Activated CD8-positive, alpha-beta memory T cell treated with anti-CD3 and anti-CD28 coated beads for 4 hours (primary cell): ENCODE data around the gene MAGEC3.
"Not testable (repeated sequence)": the region's sequence is repeated elsewhere in the genome, so short reads cannot be mapped to it uniquely, and the experiment has no call there.

ENCODE experiments used
- DNase-seq, 2 donors: peaks; one replicate each; pipeline ENCODE4 v3.0.0-alpha.2; 2020; ENCODE audit warnings: low read depth in 2 of 2

Gene MAGEC3, protein sequence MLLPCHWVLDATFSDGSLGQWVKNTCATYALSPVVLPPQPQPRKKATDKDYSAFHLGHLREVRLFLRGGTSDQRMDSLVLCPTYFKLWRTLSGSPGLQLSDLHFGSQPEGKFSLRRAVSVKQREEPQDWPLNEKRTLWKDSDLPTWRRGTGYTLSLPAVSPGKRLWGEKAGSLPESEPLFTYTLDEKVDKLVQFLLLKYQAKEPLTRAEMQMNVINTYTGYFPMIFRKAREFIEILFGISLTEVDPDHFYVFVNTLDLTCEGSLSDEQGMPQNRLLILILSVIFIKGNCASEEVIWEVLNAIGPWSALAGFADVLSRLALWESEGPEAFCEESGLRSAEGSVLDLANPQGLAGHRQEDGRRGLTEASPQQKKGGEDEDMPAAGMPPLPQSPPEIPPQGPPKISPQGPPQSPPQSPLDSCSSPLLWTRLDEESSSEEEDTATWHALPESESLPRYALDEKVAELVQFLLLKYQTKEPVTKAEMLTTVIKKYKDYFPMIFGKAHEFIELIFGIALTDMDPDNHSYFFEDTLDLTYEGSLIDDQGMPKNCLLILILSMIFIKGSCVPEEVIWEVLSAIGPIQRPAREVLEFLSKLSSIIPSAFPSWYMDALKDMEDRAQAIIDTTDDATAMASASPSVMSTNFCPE

DNA sequence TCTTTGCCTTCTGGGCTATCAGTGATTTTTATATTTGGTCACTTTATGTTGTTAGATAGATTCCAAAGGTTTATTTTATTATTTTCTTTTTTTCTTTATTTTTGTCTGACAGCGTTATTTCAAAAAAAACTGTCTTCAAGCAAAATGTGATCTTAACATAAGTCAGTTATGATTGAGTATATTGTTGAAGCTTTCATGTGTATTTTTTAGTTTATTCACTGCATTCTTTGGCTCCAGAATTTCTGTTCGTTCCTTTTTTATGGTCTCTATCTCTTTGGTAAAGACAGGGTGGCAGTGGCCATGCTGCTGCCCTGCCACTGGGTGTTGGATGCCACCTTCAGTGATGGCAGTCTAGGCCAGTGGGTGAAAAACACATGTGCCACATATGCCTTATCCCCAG is at the start of gene MAGEC3:
Gene MAGEC3 (plus strand): TSS at position 301 of the 400 bp plus-strand sequence. CDS start 0 bp downstream, at position 301.
- no peak for DNase-seq

DNA sequence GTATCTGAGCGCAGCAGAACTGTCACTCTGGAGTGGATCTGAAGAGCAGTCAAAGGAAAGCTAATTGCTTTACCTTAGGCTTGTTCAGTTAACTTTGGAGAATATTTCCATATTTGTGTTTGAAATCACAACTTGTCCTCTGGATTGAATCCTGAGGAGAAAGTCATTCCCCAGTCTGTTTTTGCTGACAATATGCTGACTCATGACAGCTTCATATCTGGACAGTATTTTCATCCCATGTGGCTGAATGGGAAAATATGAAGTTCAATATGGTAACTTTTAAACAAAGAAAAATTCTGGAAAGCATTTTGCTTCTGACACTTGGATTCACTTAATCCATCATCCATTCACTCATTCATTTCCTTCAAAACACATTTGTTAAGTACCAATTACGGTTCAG is 46.3 kb upstream of the MAGEC3 start:
- no peak for DNase-seq

DNA sequence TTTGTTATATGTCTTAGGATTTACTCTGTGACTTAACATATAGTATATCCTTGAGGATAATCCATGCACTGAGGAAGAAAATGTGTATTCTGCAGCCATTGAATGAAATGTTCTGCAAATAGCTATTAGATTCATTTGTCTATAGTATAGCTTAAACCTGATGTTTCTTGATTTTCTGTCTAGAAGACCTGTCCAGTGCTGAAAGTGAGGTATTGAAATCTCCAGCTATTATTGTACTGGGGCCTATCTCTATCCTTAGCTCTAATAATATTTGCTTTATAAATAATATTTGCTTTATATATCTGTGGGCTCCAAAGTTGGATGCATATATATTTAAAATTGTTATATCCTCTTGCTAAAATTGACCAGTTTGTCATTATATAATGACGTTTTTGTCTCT is 26.7 kb upstream of the MAGEC3 start:
- DNase-seq = no peak

DNA sequence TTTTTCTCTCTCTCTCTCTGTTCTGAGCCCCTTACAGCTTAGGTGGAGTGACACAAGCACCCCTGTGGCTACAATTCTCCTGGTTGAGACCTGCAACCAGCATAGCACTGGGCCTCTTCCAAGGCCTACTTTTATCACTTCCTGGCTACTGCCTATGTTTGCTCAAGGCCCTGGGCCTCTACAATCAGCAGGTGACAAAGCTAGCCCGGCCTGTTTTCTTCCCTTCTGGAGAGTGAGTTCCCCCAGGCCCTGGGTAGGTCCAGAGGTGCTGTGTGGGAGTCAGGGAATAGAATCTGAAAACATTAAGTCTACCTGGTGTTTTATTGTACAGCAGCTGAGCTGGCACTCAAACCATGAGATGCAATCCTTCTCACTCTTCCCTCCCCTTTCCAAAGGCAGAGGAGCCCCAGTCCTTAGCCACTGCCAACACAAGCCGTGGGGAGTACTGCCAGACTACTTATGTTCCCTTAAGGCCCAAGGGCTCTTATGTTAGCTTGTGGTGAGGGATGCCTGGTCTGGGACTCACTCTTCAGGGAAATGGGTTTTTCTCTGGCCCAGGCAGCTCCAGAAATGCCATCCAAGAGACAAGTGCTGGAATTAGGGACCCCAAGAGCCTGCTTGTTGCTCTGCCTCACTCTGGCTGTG is 23.8 kb upstream of the MAGEC3 start:
- no peak for DNase-seq

DNA sequence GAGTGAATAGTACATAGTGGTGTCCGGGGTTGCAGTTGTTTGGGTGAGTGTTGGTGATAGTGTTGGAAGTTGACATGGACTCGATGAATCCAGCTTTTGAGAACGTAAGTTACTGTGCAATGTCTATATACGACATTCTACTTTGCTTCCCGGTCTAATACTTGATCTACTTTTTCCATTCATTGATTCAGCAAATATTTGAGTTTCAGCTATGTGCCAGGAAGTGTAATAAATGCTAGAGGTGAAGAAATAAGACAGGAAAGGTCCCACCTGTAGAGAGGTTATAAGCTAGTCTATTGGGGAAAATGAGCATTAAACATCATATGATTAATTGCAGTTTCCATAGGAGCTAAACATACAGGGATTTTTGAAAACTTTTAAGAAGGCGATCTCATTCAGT is 22.2 kb upstream of the MAGEC3 start:
- no peak for DNase-seq

DNA sequence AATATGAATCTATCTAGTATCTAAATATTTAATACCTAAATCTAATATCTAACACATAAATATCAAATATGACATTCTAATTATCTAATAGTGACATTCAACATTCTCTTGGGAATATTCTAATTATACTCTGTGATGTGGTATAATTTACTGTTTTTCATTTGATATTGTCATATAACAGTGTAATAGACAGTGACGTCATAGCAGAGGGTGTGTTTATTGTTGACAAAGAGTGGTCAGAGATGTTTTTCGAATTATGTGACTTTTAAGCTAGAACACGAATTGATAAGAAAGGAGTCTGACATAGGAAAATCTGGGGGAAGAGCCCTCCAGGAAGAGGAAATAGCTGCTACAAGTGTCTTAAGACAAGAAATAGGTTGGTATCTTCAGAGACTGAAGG is 5.9 kb upstream of the MAGEC3 start:
- DNase-seq = no peak

DNA sequence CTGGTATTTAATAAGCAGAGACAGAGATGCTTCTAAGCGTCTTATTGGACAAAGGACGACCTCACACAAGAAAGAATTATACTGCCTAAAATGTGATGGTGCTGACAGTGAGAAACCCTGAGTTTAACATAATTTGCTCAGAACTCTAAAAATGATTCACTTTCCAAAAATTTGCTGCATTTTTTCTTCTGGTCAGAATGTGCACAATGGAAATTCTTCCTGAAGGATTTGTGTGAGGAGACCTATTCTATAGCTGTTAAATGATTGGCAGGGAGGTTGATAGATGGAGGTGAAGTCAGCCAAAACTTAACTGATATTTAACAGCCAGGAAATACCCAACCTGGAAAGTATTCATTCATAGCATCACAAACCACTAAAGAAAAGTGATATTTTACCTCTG is 1.7 kb downstream of the MAGEC3 start:
- DNase-seq = no peak

DNA sequence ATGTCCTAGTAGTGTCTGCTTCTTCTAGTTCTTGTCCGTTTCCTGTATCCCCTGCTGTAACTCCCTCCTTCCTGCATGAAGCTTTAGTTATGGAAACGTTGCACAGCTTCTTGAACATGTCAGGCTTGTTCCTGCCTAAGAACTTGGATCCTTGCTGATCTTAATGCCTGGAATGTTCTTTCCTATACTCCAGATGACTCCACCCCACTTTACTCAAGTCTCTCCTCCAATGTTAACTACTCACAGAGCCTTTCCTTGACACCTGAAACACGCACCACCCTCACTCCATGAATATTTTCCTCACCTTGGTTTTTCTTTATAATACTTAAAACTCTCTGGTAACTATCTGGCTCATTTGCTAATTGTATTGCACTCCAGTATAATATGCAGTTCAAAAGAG is 19.4 kb downstream of the MAGEC3 start:
- no peak for DNase-seq

DNA sequence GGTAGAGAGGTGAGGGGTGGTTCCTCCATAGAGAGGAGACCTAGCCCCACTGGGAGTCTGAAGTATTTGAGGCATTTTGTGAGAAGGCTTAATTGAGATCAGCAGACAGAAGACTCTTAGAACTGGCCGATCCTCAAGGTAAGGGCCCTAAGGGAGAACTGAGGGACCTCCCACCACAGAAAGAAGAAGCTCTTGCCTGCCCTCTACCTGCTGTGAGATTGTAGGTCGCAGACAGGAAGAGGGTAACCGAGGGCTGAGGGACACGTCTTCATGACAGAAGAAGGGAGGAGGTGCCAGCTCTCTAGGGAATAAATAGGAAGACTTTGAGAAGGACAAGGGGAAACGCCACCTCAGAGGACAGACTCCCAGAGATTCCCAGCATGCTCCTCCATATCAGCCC is 41.5 kb downstream of the MAGEC3 start:
- DNase-seq = no peak

DNA sequence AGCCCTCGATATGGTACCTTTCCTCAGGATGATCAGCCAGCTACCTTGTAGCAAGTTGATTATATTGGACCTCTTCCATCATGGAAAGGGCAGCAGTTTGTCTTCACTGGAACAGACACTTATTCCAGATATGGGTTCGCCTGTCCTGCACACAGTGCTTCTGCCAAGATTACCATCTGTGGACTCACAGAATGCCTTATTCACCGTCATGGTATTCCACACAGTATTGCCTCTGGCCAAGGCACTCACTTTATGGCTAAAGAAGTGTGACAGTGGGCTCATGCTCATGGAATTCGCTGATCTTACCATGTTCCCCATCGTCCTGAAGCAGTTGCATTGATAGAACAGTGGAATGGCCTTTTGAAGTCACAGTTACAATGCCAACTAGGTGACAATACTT is 50.7 kb downstream of the MAGEC3 start:
- DNase-seq = not testable (repeated sequence)

DNA sequence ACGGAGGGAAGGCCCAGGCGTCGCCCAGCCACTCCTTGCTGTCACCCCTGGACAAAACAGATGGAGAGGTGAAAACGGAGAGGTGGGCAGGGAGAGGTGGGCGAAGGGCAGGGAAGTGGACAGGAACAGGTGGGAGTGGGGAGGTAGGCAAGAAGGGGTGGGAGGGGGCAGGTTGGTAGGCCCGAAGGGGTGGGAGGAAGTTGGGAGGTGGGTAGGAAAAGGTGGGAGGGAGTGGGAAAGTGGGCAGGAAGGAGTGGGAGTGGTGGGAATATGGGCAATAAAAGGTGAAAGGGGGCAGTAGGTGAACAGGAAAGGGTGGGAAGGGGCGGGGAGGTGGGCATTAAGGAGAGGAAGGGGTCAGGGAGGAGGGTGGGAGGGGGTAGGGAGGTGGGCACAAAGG is 56.6 kb downstream of the MAGEC3 start:
- no peak for DNase-seq

DNA sequence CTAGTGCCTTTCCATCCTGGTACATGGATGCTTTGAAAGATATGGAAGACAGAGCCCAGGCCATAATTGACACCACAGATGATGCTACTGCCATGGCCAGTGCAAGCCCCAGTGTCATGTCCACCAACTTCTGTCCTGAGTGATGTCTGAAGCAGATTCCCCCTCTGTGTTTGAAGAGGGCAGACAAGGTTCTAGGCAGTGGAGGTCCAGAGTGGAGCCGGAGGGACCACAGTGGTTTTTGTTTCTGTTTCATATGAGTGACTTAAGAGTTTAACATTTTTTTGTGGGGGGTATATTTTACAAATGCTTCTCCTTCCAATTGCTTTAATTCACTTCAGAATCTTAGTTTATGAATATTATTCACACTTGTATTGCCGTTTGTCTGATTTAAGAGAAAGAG is 59.6 kb downstream of the MAGEC3 start:
- DNase-seq = no peak

DNA sequence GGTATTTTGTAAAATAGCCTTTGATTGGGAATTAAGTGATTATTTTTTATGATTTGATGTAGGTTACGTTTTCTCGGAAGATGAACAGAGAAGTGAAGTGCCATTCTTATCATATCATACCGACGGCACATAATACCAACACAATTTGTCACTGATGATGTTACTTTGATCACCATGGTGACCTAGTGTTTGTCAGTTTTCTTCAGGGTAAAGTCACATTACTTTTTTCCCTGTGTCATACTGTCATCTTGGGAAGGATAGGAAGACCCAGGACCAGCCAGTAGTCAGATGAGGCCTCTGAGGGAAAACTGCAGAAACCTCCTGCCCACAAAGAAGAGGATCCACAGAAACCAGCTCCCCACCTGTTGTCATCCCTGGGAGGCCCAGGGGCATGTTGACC is 64.2 kb downstream of the MAGEC3 start:
- no peak for DNase-seq

DNA sequence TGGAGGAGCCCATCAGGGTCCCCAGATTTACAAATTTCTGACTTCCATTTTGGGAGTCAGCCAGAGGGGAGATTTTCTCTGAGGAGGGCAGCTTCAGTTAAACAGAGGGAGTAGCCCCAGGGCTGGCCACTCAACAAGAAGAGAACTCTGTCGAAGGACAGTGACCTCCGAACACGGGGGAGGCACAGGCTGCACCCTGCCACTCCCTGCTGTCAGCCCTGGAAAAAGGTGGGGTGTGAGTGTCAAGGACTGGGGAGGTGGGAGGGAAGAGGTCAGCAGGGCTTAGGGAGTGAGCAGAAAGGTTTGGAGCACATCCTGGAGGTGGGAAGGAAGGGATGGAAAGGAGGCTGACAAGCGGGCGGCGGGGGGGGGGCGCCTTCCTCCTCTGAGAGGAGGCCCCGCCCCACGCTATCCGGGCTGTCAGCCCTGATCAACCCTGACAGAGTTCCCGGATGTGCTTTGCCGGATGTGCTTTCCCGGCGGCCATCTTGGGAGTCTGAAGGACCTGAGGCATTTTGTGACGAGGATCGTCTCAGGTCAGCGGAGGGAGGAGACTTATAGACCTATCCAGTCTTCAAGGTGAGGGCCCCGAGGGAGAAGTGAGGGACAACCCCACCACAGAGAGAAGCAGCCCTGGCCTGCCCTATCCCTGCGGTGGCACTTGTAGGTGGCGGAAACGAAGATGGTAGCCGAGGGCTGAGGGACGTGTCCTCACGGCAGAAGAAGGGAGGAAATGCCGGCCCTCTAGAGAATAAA is 65.5 kb downstream of the MAGEC3 start, which contains the start of gene MAGEC1:
Gene MAGEC1 (plus strand): TSS at position 495 of the 756 bp plus-strand sequence. CDS start 1,179 bp downstream, outside the sequence.
- DNase-seq = no peak

DNA sequence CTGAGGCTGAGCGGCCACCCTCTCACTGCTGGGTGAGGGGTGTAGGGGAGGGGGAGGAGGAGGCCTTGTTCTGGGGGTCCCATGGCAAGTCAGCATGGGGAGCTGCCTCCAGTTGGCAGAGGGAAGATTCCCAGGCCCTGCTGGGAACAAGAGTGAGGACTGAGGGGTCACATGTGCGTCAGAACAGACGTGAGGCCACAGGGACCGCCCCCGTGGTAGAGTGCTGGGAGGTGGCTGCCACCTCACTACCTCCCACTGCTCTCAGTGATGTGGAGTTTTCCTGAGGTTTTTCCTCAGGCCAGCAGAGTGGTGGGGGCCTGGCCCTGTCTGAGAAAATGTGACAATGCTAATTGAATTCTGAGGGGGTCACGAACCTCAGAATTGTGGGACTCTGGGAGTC is 66.1 kb downstream of the MAGEC3 start:
- DNase-seq = no peak

DNA sequence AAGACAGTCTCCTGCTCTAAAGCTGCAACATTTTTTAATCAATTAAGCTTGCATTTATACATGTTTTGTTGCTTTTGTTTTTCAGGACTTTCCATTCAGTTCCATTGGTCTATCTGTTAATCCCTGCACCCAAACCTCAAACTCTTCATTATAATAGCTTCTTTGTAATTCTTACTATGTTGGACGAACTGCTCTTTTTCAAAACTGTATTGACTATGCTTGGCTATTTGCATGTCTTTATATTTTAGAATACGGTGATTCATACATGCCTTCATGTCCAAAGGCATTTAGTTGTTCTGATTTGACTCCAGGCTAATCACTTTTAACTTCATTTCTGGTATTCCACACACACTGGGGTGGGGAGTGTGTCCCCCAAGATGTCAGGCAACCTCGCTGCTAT is 79.7 kb downstream of the MAGEC3 start:
- no peak for DNase-seq

DNA sequence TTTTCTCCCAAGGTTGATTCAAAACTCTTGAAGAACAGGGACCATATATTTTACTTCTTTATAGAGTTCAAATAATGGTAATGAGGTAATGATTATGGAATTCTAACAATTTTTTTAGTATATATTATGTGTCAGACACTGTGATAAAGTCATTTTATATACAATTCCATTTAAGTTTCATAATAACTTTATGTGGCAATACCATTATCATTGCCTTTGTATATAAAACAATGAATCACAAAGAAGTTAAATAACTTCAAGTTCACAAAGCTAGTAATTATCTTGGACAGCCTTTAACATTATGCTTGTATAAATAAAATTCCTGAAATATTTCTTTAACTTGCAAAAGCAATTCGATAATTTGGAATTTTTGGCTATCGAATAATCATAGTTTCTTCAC is 86.2 kb downstream of the MAGEC3 start:
- DNase-seq = no peak

DNA sequence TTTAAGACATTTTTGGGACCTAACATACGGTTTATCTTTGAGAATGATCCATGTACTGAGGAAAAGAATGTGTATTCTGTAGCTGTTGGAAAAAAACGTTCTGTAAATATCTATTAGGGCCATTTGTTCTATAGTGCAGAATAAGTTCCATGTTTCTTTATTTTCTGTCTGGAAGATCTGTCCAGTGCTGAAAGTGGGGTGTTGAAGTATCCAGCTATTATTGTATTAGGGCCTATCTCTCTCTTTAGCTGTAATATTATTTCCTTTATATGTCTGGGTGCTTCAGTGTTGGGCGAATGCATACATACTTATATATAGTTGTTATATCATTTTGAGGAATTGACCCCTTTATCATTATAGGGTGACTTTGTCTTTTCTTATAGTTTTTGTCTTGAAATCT is 90.3 kb downstream of the MAGEC3 start:
- no peak for DNase-seq

DNA sequence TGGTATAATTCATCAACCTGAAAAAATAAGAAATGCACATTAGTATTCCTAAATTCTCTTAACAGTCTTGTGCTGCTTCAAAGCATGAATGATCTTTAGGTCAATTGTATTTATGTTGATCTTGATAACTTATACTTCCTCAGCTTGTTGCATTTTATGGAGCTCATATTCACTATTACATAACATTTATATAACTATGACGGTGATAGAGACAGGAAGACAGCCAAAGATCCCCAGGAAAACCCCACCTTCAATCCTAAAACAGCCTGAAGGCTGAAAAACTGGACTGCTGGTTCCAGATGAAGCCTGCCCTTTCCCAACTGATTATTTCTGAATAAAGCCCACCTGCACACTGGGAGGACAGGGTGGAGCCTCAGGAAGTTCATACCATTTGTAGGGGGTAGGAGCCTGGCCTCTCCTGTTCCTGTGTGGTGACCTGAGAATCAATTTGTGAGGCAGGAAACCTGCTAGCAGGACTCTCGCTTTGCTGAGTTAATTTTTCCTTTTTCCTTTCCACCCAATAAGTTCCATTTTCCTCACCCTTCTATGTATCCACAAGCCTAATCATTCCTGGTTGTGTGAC is 96.0 kb downstream of the MAGEC3 start:
- DNase-seq = no peak

DNA sequence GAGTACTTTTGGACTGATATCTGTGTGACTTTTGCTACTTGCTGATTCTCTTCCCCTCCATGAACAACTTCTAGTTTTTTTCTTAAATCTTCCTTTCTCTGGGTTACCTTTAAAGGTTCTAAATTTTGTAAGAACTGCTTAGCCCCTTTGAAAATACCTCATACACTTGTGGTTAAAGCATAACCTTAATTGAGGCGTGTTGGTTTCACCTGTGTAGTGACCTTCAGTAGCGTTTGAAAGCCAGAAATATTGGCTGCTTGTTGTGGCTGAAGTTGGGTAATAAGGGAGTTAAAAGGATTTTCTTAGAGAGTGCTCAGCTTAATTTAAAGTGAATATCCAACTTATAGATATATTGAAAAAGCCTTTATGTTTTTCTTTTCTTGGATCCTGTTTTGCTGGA is 97.5 kb downstream of the MAGEC3 start:
- DNase-seq = no peak

DNA sequence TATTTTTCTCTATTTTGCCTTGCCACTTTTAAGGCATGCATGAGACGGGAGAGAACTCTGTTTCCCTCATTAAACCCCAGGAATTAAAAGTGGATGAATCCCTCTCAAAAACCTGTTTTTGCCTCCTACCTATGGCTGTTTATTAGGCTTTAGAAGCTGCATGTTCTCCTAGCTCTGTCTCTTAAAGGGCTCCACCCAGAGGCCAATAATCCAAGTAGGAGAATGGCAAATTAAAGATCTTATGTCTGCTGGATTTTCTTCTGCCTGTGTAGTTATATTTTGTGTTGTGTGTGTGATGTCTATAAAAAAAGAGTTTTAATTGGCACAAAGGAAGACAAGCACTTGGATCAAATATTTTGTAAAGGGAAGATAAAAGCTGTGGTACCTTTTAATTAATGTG is 98.0 kb downstream of the MAGEC3 start:
- DNase-seq = no peak

DNA sequence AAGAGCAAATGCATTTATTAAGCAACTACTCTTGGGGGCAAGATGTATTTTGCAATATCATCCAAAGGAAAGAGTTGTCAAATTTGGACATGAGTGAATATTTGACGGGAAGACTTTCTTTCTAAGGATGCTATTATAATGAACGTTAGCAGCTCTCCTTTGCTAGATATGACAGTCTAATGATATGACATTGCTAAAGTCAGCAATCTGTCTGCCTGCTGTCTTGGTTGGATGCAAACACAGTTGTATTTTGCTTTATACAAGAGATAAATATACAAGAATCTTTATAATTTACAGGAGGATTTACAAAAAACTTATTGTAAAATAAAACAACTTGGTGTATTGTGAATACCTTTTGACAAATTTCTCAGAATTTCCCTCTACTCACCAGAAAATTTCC is 103.1 kb downstream of the MAGEC3 start:
- no peak for DNase-seq
